ENCODE data around the gene ADAMTS17.

GRCh38 chr15:100278596-100279380 lies 63.0 kb downstream of the ADAMTS17 start:
- TF ChIP-seq CTCF (IDR thresholded peaks at IDR 0.05 in 2 of 3, conservative IDR thresholded peaks at IDR 0.05 in 1 of 3; ENCODE audit: borderline replicate concordance in 1 of 3, insufficient read depth in 1 of 3, low read depth in 2 of 3, low read length in 2 of 3) (no peak), CEBPB (IDR thresholded peaks at IDR 0.05; ENCODE audit: low read depth) (no peak), EZH2 (IDR thresholded peaks at IDR 0.05) (no peak), EZH2phosphoT487 (IDR thresholded peaks at IDR 0.05; ENCODE audit: borderline replicate concordance) (no peak)

All from HCT116 (cell line).